ENCODE data around the gene PLEKHA3.
"Not testable (repeated sequence)": the region's sequence is repeated elsewhere in the genome, so short reads cannot be mapped to it uniquely, and the experiment has no call there.

Gene PLEKHA3

DNA sequence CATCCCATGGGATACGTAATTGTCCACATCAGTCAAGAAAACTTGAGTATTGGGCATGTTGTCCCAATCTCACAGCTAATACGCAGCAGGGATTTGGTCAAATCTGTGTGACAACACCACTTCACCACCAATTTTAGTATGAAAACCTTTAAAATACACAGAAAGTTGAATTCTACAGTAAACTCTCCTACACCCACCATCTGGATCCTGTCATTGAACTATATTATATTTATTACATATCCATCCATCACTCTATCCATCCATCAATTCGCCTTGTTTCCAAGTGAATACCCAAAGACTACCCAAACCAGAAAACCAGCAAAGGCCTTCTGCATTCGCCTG is 1.0 kb upstream of the PLEKHA3 start:
- no peak for ATAC-seq

DNA sequence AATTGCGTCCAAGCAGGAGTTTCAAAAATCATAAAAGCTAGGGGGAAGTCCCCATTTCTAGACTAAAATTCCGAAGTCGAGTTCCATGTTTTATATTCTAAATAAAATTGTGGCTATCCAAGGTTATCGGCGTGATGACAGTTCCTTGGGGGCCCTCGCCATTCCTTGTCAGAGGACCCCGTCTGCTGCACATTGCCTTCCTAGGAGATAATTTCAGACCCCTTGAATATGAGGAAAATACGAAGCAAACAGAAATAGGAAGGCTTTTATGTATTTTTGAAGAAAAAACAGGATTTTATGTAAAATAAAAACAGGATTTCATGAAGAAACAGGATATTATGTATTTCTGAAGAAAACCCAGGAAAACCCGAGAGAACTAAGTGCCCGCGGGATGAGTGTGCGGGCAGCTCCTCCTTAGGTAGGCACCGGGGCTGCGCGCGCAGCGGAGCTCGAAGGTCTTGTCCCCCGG is 465 bp upstream of the PLEKHA3 start:
- no peak for ATAC-seq

DNA sequence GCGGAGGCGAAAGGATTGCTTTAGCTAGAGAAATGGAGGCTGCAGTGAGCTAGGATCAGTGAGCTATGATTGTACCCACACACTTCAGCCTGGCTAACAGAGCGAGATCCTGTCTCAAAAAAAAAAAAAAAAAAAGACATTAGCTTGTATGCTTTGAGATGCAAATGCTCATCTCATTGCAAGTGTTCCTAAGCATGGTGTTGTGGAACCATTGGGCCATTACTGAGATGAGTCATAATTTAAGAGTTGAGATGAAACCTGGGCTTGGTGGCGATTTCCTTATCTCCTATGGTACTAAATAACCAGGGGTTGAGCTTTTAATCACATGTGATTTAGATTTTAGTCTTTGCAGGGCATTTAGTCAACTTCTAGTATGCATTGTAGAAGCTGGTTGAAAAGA is 2.2 kb downstream of the PLEKHA3 start:
- ATAC-seq: no peak

DNA sequence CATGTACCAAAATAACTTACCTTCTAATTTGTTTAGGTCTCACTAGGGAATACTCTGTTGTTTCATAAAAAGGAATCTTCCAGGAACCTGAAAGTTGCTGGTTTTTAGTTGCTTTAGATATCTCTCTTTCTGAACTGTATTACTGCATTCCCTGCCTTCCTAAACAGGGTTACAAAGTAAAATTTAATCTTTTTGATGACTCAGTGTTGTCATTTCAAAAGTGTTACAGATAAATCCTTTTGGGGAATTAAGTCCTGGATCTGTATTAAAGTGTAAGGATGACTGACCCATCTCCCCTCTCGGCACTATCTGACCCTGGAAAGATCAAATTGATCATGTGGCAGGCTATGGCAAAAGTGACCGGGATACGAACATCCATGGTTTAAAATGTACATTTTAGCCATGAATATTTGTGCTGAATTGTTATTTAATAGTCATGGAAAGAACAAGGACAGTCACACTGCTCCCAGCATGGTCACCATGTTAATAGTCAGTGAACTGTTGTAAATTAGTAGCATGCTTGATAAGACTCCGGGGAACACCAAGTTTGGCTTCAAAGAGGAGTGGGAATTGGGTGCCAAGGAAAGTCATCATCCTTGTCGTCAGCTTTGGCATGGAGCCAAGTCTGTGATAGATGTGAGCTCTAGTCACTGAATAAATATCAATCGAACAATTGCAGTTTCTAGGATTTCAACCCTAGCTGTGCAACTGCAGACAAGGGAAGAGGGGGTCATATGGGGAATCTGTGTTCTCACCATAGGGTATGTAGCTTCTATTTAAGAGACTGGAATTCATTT is 4.2 kb downstream of the PLEKHA3 start:
- ATAC-seq: no peak

DNA sequence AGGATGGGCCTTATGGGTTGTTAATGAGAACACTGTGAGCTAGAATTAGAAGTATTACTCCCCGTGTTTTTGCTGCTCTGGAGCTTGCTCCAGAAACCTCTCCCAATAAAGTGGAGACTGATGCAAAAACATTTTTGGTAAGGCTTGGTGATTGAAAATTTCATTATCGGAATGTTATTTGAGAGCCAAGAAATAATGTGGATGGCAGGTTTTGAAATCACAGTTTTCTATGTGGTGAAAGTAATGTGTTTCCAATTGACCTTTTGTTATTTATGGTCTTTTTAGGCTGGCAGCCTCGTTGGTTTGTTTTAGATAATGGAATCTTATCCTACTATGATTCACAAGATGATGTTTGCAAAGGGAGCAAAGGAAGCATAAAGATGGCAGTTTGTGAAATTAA is 5.1 kb downstream of the PLEKHA3 start:
- ATAC-seq: no peak

DNA sequence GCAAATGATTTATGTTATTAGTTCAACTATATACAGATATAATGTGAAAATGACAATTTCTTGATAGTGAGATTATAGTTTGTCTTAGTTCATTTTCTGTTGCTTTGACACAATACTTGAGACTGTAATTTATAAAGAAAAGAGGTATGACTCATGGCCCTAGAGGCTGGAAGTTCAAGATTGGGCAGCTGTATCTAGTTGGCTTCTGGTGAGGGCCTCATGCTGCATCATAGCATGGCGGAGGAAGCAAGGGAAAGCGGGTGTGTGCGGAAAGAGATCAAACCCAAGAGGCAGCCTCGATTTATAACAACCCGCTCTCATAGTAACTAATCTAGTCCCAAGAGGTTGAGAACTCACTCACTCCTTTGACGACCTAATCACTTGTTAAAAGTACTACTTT is 11.4 kb downstream of the PLEKHA3 start:
- no peak for ATAC-seq

DNA sequence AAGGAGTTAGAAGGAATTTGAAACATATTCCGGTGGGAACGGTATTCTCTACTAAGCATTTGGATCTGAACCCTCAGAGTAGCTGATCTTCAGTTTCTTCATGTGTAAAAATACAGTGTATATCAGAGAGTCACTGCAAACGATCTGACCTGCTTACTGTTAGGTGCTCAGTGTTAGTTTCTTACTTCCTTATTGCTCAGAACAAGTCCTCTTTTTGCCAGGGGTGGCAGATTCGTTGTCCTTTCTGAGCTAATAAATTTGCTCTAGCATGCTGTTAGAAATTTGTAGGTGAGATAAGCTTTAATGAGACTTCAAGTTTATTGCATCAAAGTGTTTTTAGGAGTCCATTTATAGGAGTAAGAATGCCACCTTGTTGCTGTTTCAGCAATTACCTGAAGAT is 15.8 kb downstream of the PLEKHA3 start:
- ATAC-seq: no peak

DNA sequence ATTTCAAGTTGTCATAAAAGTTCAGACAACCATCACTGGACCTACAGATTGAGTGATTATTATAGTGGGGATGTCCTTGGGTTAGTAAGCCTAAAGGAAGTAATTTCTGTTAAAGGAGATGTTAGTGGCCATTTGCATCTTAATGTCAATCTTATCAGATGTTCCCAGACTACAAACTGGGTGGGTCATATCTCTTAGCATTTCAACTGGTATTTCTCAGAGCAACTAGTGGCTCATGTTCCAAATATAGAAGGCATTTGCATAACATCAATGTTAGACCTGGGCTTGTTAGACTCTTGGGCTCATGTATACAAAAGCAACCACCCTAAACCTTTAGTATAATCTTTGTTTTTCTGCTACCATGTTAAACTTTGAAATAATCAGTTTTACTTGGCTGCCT is 17.9 kb downstream of the PLEKHA3 start:
- ATAC-seq: no peak

DNA sequence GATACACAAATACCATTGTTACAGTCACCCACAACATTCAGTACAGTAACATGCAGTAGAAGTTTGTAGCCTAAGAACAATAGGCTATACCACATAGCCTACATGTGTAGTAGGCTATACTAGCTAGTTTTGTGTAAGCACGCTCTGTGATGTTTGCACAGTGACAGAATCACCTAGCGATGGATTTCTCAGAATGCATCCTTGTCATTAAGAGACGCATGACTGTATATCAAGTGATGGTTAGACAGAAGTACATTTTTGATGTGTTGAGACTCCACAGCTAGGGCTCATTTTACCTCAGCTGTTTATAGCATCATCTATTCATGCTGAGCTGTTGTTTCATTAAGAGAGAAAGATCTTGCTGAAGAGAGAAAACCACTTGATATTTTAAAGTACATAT is 19.4 kb downstream of the PLEKHA3 start:
- ATAC-seq: no peak

DNA sequence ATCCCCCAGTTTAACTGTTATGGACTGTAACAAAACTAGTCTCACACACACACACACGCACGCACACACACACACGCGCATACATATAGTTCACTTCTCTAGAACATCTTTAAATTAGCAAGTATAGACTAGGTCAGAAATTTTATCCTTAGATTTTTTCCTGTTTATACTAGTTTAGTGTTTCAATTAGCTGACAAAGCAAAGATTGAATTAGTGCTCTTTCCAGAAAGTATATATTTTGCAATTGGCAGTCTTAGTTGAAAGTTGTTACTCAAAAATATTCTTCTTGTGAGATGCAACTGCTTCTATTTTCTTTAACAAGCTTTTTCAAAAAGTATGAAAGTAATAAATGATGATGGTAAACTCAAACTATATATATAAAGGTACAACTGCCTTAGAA is 22.5 kb downstream of the PLEKHA3 start:
- ATAC-seq: no peak

DNA sequence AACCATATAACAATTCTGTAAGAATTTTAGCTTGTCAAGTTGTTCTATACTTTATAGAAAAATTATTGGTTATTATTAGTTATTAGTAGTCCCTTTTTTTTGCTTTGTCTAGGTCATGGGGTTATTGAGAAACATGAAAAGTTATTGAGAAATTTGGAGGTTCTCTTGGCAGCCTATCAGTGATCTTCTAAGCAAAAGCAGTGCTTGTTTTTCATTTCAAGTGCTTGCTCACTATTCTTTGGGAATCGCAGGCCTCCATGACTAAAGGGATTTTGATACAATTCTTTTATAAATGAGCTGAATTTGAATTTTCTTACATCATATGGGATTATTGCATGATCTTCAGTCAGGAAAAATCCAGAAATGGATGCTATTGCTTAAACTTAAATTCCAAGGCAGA is 25.8 kb downstream of the PLEKHA3 start:
- no peak for ATAC-seq

DNA sequence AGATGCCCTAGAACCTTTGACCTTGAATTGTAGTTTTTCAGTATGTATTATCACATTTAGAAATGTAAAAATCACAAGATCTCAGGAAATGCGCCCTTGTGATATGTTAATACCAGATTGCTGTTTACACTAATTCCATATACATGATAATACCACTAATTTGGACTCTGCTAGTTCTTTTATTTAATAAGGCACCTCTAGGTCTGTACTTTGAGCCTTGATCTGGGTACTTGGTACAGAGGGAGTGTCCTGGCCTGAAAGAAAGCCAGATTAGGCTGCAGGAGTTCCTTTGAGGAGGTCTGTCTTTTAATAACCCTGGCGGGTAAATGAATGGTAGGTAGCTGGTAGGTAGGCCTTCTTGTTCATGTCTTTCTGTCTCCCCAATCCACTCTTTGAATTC is 26.3 kb downstream of the PLEKHA3 start:
- ATAC-seq: no peak

DNA sequence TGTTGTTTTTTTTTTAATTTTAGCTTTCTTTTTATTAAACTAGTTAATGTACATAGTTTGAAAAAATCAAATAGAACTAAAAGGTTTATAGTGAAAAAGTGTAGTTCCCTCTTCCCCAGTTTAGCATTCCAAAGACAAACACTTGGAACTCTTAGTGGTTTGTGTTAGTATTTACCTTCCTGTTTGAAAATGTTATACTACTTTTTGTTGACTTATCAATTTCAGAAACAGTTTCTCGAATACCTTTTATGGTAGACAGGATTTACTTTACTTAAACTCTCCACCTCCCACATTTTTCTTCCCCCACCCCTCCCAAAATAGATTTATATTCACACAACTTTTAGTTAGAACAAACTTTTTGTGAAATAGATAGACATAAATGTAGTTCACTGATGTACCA is 26.7 kb downstream of the PLEKHA3 start:
- no peak for ATAC-seq

DNA sequence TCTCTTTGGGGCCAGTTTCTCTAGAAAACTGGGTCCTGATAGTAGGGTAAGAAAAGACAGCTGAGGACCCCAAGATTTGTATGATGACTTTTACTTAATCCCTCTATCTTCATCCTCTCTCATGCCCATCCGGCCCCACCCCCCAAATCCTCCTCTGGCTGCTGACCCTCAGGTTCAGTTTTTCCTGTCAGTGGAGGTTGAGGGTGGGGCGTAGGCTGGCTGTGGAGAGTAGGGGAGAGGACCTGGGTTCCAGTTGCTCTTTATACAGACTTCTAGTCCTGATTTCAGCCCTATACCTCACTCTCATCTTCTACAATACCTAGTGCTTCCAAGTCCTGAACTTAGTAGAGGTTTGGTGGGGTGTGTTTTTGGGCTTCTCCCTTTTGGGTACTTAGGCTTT is 28.4 kb downstream of the PLEKHA3 start:
- ATAC-seq: no peak

DNA sequence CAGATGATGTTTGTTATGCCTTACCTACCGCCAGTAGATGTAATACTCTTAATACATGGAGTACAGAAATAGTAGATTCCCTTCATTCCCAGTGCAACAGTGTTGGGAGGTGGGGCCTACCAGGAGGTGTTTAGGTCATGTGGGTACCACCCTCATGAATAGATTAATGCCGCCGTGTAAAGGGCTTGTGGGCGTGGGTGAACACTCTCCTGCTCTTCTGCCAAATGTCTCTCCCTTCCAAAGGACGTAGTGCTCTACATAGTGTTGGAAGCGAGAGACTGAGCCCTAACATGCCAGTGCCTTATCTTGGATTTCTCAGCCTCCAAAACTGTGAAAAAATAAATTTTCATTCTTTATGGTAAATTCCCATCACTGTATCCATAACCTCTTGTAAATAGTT is 30.1 kb downstream of the PLEKHA3 start:
- ATAC-seq: no peak

DNA sequence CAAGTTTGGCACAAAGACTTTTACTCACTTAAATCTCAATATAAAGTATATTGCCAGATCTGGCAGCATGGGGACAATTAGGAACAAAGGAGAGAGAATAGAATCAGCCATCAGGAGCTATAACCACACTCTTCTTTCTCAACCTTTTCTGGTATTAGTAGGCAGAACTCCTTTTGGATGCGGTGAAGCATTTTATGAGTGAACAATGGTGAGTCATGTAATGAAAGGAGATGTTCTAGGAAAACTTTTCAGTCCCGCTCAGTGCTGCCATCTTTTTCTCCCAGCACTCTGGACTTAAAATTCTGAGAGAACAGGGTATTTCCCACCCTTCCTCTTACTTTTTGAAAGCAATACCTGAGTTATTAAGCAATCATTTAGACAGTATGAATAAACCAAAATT is 32.2 kb downstream of the PLEKHA3 start:
- ATAC-seq: no peak

DNA sequence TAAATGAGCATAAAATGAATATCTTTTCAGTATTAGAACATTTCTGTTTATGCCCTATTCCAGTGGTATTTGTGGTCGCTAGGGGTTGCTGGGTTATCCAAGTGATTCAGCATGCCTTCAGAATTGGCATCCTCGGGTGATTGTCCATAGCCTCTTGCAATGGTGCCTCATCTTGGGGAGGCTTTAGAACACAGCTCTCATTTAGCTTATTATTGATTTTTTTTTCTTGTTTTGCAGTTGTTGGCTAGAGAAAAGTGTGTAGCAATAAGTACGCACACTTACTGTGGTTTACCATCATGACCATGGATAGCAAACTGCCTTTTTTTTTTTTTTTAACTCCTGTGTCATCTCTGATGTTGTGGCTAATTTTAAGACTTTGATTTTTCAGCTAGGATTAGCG is 33.6 kb downstream of the PLEKHA3 start:
- ATAC-seq: no peak

DNA sequence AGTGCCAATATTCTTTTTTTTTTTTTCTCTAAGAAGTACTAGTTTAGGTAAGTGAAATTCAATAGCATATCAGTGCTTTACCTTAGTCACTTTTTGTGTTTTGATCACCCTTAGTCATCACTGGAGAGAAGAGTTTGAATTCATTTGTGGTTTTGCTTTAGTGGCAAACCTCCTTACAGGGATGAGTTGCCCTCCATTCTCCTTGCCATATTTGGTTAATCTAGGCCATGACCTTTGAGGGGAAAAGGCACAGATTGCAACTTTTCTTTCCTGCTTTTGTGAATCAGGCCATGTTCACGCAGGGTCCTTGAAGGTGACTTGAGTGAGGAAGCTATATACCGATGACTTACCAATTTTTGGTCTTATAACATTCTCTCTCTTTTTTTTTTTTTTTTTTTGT is 34.4 kb downstream of the PLEKHA3 start:
- peak; percentile 98 to 99 for ATAC-seq

DNA sequence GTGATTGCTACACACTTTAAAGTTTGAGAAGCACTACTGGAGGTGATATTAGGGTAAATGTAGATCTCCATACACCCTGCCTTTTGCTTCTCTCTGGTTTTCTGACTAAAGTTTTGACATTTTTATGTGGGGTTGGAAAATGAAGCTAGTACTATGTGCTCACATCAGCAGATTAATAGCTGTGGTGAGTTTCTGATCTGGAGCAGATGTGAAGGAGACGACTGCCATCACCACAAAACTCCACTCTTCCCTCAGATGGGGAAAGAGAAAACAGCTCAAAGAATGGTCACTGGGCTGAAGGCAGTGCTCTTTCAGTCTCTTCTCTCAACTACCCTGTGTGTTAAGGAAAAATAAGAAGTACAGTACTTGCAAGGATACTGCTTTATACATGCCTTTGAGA is 37.2 kb downstream of the PLEKHA3 start:
- ATAC-seq: no peak

DNA sequence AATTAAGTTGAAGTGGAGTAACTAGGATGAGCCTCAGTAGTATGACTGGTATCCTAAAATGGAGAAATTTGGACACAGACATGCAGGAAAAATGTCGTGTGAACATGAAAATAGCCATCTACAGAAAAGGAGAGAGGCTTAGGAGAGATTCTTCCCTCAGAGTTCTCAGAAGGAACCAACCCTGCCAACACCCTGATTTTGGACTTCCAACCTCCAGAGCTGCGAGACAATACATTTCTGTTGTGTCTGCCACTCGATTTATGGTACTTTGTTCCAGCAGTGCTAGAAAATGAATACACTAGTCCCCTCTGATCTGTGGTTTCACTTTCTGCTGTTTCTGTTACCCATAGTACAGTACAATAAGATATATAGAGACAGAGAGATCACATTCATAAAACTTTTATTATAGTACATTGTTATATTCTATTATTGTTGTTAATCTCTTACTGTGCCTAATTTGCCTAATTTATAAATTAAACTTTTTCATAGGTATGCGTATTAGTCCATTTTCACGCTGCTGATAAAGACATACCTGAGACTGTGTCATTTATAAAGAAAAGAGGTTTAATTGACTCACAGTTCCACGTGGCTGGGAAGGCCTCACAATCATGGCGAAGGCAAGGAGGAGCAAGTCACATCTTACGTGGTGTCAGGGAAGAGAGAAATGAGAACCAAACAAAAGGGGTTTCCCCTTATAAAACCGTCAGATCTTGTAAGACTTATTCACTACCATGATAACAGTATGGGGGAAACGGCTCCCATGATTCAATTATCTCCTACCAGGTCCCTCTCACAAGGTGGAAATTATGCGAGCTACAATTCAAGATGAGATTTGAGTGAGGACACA is 41.3 kb downstream of the PLEKHA3 start:
- peak; percentile 80 to 83 for ATAC-seq

DNA sequence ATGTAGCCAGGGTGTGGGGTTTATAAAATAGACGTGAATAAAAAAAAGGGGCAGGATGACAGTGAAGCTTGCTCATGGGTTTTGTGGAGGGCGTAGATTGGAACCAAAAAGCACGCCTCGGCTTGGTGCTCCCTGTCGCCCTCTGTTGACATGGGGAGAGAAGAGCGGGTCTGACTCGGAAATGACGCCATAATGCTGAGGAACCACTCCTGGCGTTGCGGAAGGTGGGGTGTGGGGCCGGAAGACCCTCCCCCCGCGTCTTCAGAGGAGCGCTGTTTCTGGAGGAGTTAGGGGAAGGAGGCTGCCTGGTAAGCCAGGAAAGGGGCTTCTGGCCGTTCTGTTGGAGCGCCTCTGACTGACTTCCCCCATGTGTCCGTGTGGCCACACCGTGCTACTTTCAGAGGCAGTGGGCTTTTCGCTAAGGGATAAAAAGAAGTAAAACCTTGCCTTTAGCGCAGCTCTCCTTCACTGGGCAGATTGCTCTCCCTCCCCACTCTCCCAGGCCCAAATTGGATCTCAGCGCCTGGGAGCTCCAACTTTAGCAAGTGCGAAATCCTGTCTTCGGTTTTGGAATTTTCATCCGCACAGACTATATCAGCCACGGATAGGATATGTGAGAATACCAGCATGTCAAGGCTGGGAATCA is 42.8 kb downstream of the PLEKHA3 start:
- peak; percentile 73 for ATAC-seq

DNA sequence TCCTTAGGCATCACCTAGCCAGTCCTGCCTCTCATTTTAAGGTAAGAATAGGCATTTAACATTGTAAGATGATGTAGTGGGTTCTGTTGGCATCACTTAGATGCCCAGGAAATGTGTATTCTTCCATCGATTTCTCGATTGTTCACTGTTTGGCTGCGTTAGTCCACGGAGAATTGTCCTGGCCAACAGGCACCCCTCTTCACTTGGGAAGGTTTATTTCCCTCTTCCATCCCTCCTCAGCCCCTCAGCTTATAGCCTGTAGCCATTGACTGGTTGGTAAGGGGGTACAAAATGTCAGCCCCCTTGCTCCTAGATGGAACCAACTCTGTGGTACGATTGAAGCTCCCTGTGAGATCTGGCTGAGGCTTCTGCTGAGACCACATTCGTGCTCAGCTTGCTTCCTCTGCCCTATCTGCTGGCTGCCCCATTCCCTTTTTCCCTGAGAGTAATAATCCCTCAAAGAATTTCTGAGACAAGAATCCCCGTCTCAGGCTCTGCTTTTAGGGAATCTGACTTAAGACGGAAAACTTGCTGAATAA is 43.4 kb downstream of the PLEKHA3 start:
- ATAC-seq: no peak

DNA sequence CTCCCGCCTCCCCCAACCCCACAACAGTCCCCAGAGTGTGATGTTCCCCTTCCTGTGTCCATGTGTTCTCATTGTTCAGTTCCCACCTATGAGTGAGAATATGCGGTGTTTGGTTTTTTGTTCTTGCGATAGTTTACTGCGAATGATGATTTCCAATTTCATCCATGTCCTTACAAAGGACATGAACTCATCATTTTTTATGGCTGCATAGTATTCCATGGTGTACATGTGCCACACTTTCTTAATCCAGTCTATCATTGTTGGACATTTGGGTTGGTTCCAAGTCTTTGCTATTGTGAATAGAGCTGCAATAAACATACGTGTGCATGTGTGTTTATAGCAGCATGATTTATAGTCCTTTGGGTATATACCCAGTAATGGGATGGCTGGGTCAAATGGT is 44.8 kb downstream of the PLEKHA3 start:
- not testable (repeated sequence) for ATAC-seq

Measured in activated CD4-positive, CD25-positive, alpha-beta regulatory T cell treated with anti-CD3 and anti-CD28 coated beads, Interleukin-2, amount 50 U/mL, for 24 hours (primary cell).